HepG2 (cell line): ENCODE results near the gene CLEC19A. TPM values are rescaled to one million over a fixed set of nuclear protein-coding genes. Genes with fewer than 3 reads are reported as not detected.

ENCODE experiments used
- ATAC-seq: fragments of 200-7000 bp; cut with Tn5 transposase; 3 replicates; pipeline ENCODE4 v1.9.1; 2020; ENCODE audit warnings: mild to moderate bottlenecking, moderate library complexity
- BruUV-seq: library from RNA; stranded (reverse); fragments of 400-500 nt; replicated peaks from 2 replicates; lab custom pipeline; 2021; lab: Mats Ljungman, UMichigan
- CTCF ChIA-PET: fragments of 300-600 bp; formaldehyde crosslinking; extraction: SDS; loops from one replicate; lab custom pipeline; 2021; ENCODE audit warnings: low total read pairs, inconsistent platforms, low intra/inter-chr PET ratio; lab: Yijun Ruan, JAX
- POLR2A ChIA-PET: fragments of 350-600 bp; sonication (Branson Sonifier 250); formaldehyde crosslinking; loops from one replicate; lab custom pipeline; 2020; ENCODE audit warnings: antibody characterized with exemption, inconsistent platforms; lab: Yijun Ruan, JAX
- DNase-seq: peaks from one replicate; pipeline ENCODE4 v3.0.0-alpha.2; 2015; ENCODE audit warnings: low spot score
- FAIRE-seq: peaks from 3 replicates; lab custom pipeline; 2011; peaks lifted over from hg19 to GRCh38; lab: Jason Lieb, UNC
- H2AFZ ChIP-seq: one replicate; pipeline ENCODE4 v1.6.1; 2011; ENCODE audit warnings: low read length, inconsistent platforms
- H3K27ac ChIP-seq: fragments of 300-600 bp; 3 replicates; pipeline ENCODE4 v1.8.0; 2011; ENCODE audit warnings: mixed run types, mild to moderate bottlenecking, mixed read lengths, low read length, inconsistent platforms; ENCODE audit not compliant: insufficient read depth; ENCODE audit errors: extremely low read length
- H3K27me3 ChIP-seq, 2 experiments: fragments of 200-600 bp in 1 of 2; 2 replicates in 1 of 2; 3 replicates in 1 of 2; pipeline versions ENCODE4 v1.6.0 to v1.8.0; 2011; ENCODE audit warnings: low read length in 2 of 2, mild to moderate bottlenecking in 2 of 2, moderate library complexity in 2 of 2, inconsistent platforms in 1 of 2; ENCODE audit not compliant: insufficient read depth in 2 of 2, control insufficient read depth in 1 of 2
- H3K36me3 ChIP-seq, 2 experiments: fragments of 200-600 bp in 1 of 2; replicated peaks in 1 of 2; 2 replicates in 1 of 2; 3 replicates in 1 of 2; pipeline versions ENCODE4 v1.5.1 to v1.8.0; 2011; ENCODE audit warnings: low read length in 2 of 2, inconsistent platforms in 1 of 2; ENCODE audit not compliant: insufficient read depth in 2 of 2, control insufficient read depth in 1 of 2
- H3K4me1 ChIP-seq: 2 replicates; pipeline ENCODE4 v1.5.1; 2012; ENCODE audit warnings: low read length, inconsistent platforms; ENCODE audit not compliant: insufficient read depth
- H3K4me2 ChIP-seq: 2 replicates; pipeline ENCODE4 v1.6.0; 2011; ENCODE audit warnings: low read depth, low read length, inconsistent platforms
- H3K4me3 ChIP-seq, 3 experiments: fragments of 200-600 bp in 1 of 3; sonication (generic), shearing (Covaris generic) in 1 of 3; replicated peaks in 1 of 3; 2 replicates each; pipeline ENCODE4 v1.5.1; 2011 to 2016; ENCODE audit warnings: low read length in 3 of 3, inconsistent platforms in 2 of 3, low read depth in 2 of 3, mild to moderate bottlenecking in 2 of 3, control low read depth in 1 of 3, mixed read lengths in 1 of 3; ENCODE audit not compliant: insufficient read depth in 1 of 3
- H3K79me2 ChIP-seq: one replicate; pipeline ENCODE4 v1.6.1; 2011; ENCODE audit warnings: low read length, inconsistent platforms; ENCODE audit not compliant: insufficient read depth
- H3K9ac ChIP-seq: 2 replicates; pipeline ENCODE4 v1.6.0; 2011; ENCODE audit warnings: mild to moderate bottlenecking, low read depth, low read length, inconsistent platforms; ENCODE audit not compliant: insufficient read depth
- H3K9me3 ChIP-seq: 2 replicates; pipeline ENCODE4 v1.5.1; 2012; ENCODE audit warnings: mild to moderate bottlenecking, low read length
- H4K20me1 ChIP-seq: 2 replicates; pipeline ENCODE4 v1.6.0; 2011; ENCODE audit warnings: inconsistent platforms, mild to moderate bottlenecking, low read length, moderate library complexity; ENCODE audit not compliant: insufficient read depth
- KDM6A ChIP-seq: IDR thresholded peaks from 2 replicates; pipeline ENCODE4 v1.6.1; 2016; ENCODE audit warnings: low read depth
- MATR3 ChIP-seq: sonication (generic); formaldehyde crosslinking; IDR thresholded peaks from 2 replicates; pipeline ENCODE4 v1.4.0; 2020; ENCODE audit warnings: missing genetic modification reagents
- NBN ChIP-seq: fragments of 450-650 bp; conservative IDR thresholded peaks from 2 replicates; pipeline ENCODE4 v1.6.1; 2017
- NCOA2 ChIP-seq: sonication (generic); formaldehyde crosslinking; IDR thresholded peaks from 2 replicates; pipeline ENCODE4 v1.8.0; 2022; ENCODE audit warnings: inconsistent platforms
- NFRKB ChIP-seq: fragments of 450-650 bp; IDR thresholded peaks from 2 replicates; pipeline ENCODE4 v1.6.1; 2017
- ZBTB37 ChIP-seq: sonication (generic); formaldehyde crosslinking; IDR thresholded peaks from 2 replicates; pipeline ENCODE4 v1.4.0; 2020; ENCODE audit warnings: mild to moderate bottlenecking, missing genetic modification reagents
- ZNF547 ChIP-seq: sonication (generic); formaldehyde crosslinking; IDR thresholded peaks from 2 replicates; pipeline ENCODE4 v1.5.1; 2020; ENCODE audit warnings: mild to moderate bottlenecking, missing genetic modification reagents
- ZNF674 ChIP-seq: sonication (generic); formaldehyde crosslinking; IDR thresholded peaks from 2 replicates; pipeline ENCODE4 v1.5.0; 2020; ENCODE audit warnings: low read depth, mild to moderate bottlenecking, missing genetic modification reagents
- WGBS: methylation state at CpG from one replicate; pipeline ENCODE4 v1.1.6; 2017; ENCODE audit warnings: low lambda C conversion rate; 5-methylcytosine and 5-hydroxymethylcytosine counted together
- in situ Hi-C: cut with HindIII; loops from 2 replicates; pipeline ENCODE4 v1.10.0; 2017; ENCODE audit warnings: low pct_unique_long_range_greater_than_20kb; ENCODE audit not compliant: extremely low pct_ligation_motif_present
- intact Hi-C: fragments of 100-400 bp; cut with micrococcal nuclease; formaldehyde crosslinking; loops from one replicate; pipeline ENCODE4 v1.10.0; 2022; ENCODE audit not compliant: unreplicated experiment
- polyA plus RNA-seq, 8 experiments: library from polyadenylated mRNA; depleted of rRNA in 3 of 8; stranded (reverse) in 7 of 8; unstranded in 1 of 8; fragments of >200 nt; fragmentation: Illumina TruSeq in 4 of 8; extraction: Trizol in 4 of 8; gene quantifications; 2 replicates each; pipeline versions ENCODE4 v1.2.1 to v1.2.3, GENCODE V29; 2011 to 2016; ENCODE audit warnings: low read depth in 4 of 8, missing spikeins in 1 of 8, mixed read lengths in 1 of 8; ENCODE audit not compliant: insufficient read depth in 1 of 8
- total RNA-seq, 5 experiments: library from RNA; depleted of rRNA; stranded (reverse); fragments of >200 nt; fragmentation: Illumina TruSeq; extraction: Trizol; gene quantifications; 2 replicates each; pipeline ENCODE4 v1.2.3, GENCODE V29; 2016; ENCODE audit warnings: low read depth in 1 of 5
- TF ChIP-seq, protein P1 (sequence below): IDR thresholded peaks from 2 replicates; pipeline ENCODE4 v1.6.1; 2018; ENCODE audit warnings: missing genetic modification reagents, mild to moderate bottlenecking, missing compliant biosample characterization
- TF ChIP-seq, protein P2 (sequence below): sonication (generic); formaldehyde crosslinking; IDR thresholded peaks from 2 replicates; pipeline ENCODE4 v1.8.1; 2023; ENCODE audit warnings: mild to moderate bottlenecking, moderate library complexity, missing genetic modification reagents
- TF ChIP-seq, protein P3 (sequence below): sonication (generic); formaldehyde crosslinking; IDR thresholded peaks from 2 replicates; pipeline ENCODE4 v1.8.1; 2023; ENCODE audit warnings: mild to moderate bottlenecking, missing genetic modification reagents

The CLEC19A gene
- total and polyA plus RNA-seq, 2 of the 13 experiments (the other 11 are each of a cell fraction or from before 2014, with no cell fraction given), result not detected

DNA sequence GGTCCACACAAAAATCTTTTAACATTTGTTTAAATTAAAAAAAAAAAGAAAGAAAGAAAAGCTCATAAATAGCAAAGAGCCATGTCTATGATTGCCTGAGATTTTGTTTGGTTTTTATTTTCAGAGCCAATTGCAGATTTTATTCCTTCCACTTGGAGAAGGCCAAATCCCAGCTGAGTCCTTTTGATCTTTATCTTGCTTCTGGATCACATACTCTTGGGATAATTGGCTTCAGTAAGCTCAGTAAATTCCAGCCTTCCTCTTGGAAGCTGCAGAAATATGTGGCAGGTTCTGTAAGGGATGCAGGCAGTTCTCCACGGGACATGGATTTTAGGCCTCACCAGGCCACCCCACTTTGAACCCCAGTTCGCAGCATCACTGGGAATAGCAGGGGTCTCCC lies 68.8 kb downstream of the CLEC19A start:
- no peaks in the 10 kb centered on the region for H3K9me3 ChIP-seq
- in situ Hi-C loops, result no loop called here
- H4K20me1 ChIP-seq, result no peaks in the 10 kb centered on the region
- FAIRE-seq (peak; percentile 23), ATAC-seq (no peak), DNase-seq (no peak)
- no peak overlapping the region for H3K27ac ChIP-seq
- TF ChIP-seq ZNF547 (CRISPR knock-in tag) (no peak), MATR3 (CRISPR knock-in tag) (no peak), KDM6A (CRISPR knock-in tag) (no peak), ZBTB37 (CRISPR knock-in tag) (no peak), ZNF674 (no peak), NCOA2 (CRISPR knock-in tag) (no peak), NFRKB (no peak), NBN (no peak)
- TF ChIP-seq, protein P1, sequence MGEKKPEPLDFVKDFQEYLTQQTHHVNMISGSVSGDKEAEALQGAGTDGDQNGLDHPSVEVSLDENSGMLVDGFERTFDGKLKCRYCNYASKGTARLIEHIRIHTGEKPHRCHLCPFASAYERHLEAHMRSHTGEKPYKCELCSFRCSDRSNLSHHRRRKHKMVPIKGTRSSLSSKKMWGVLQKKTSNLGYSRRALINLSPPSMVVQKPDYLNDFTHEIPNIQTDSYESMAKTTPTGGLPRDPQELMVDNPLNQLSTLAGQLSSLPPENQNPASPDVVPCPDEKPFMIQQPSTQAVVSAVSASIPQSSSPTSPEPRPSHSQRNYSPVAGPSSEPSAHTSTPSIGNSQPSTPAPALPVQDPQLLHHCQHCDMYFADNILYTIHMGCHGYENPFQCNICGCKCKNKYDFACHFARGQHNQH (CRISPR knock-in tag), result no peak
- TF ChIP-seq, protein P2, sequence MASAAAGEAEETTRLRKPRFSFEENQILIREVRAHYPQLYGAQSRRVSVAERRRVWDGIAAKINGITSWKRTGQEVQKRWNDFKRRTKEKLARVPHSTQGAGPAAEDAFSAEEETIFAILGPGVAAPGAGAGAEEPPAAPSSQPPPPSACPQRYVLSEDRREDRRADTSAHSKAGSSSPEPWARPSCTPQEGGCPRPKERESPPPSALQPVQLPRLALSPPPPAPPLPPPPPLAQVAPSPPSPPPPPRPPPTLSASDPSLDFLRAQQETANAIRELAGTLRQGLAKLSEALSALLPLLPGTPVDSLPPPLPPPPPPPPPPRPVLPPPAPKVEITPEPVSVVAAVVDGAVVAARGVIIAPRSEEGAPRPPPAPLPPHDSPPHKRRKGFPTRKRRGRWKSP (CRISPR knock-in tag), result no peak
- TF ChIP-seq, protein P3, sequence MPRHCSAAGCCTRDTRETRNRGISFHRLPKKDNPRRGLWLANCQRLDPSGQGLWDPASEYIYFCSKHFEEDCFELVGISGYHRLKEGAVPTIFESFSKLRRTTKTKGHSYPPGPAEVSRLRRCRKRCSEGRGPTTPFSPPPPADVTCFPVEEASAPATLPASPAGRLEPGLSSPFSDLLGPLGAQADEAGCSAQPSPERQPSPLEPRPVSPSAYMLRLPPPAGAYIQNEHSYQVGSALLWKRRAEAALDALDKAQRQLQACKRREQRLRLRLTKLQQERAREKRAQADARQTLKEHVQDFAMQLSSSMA (CRISPR knock-in tag), result no peak
- no TSS peak for BruUV-seq
- CTCF ChIA-PET, result no interaction called here
- POLR2A ChIA-PET, result no interaction called here
- intact Hi-C loops, result no loop called here
- H3K9ac ChIP-seq, result no peak overlapping the region
- H3K36me3 ChIP-seq, result no peaks in the 10 kb centered on the region
- WGBS, result 0% methylated on average over 2 of the region's 2 CpGs
- H3K4me2 ChIP-seq, result no peak overlapping the region
- H3K27me3 ChIP-seq, result peaks cover 3 to 20% of the 10 kb centered on the region in 2 experiments; a peak in 3 of 5 replicates
- no peaks in the 10 kb centered on the region for H3K4me1 ChIP-seq
- no peaks in the 10 kb centered on the region for H3K79me2 ChIP-seq
- H3K4me3 ChIP-seq, result no peak overlapping the region
- no peak overlapping the region for H2AFZ ChIP-seq
